Measurements from ENCODE around the gene CMTM5. TPM values are rescaled to one million over a fixed set of nuclear protein-coding genes. Genes with fewer than 3 reads are reported as not detected.

CMTM5 gene
- total RNA-seq, 1 experiment from 2014 or later, result 0.24 TPM

GRCh38 chr14:23356662-23357061 lies 20.2 kb upstream of the CMTM5 start:
- Mint-ChIP-seq H3K36me3 (peaks cover 14% of the 10 kb centered on the region), H3K27me3 (ENCODE audit: low read depth) (peaks cover 21% of the 10 kb centered on the region), H3K4me3 (no peak overlapping the region), H3K4me1 (peaks cover 8% of the 10 kb centered on the region), H3K9me3 (no peaks in the 10 kb centered on the region), H3K27ac (no peak overlapping the region)
- no peak for TF ChIP-seq ATF3 (CRISPR knock-in tag; conservative IDR thresholded peaks at IDR 0.05)
- ChIA-PET CTCF (interaction anchor here (1.4 to 1.6 kb wide), 2 partner anchors 24 to 100 kb away, joined by 3 to 5 read pairs; no protein-coding TSS in a partner anchor), POLR2A (no interaction called here)
- ATAC-seq, result no peak
- no peak for DNase-seq (ENCODE audit: low spot score)

GRCh38 chr14:23357261-23357660 lies 19.6 kb upstream of the CMTM5 start:
- peaks cover 21% of the 10 kb centered on the region for H3K27me3 Mint-ChIP-seq (ENCODE audit: low read depth)
- ChIA-PET POLR2A (no interaction called here), CTCF (interaction anchor here (1.0 to 1.4 kb wide), 2 partner anchors 23 to 99 kb away, joined by 3 to 4 read pairs; no protein-coding TSS in a partner anchor)
- H3K4me3 Mint-ChIP-seq, result no peak overlapping the region
- H3K27ac Mint-ChIP-seq, result no peak overlapping the region
- peaks cover 14% of the 10 kb centered on the region for H3K36me3 Mint-ChIP-seq
- DNase-seq (ENCODE audit: low spot score) (no peak), ATAC-seq (no peak)
- H3K9me3 Mint-ChIP-seq, result no peaks in the 10 kb centered on the region
- H3K4me1 Mint-ChIP-seq, result peaks cover 8% of the 10 kb centered on the region
- TF ChIP-seq ESRRA (CRISPR knock-in tag; IDR thresholded peaks at IDR 0.05; ENCODE audit: borderline replicate concordance) (no peak), RORB (CRISPR knock-in tag; IDR thresholded peaks at IDR 0.05) (no peak)

- DNase-seq (ENCODE audit: low spot score) (no peak), ATAC-seq (no peak)
- no peak overlapping the region for H3K4me3 Mint-ChIP-seq
- no peak overlapping the region for H3K27ac Mint-ChIP-seq
- H3K36me3 Mint-ChIP-seq, result peaks cover 15% of the 10 kb centered on the region
- POLR2A ChIA-PET, result no interaction called here
- CTCF ChIA-PET, result interaction anchor here (1.0 to 6.5 kb wide), 3 partner anchors 22 to 99 kb away, joined by 3 to 95 read pairs (median 4); no protein-coding TSS in a partner anchor
- TF ChIP-seq PRRX2 (CRISPR knock-in tag; IDR thresholded peaks at IDR 0.05) (no peak), JUN (CRISPR knock-in tag; IDR thresholded peaks at IDR 0.05) (no peak), ATF2 (CRISPR knock-in tag; IDR thresholded peaks at IDR 0.05; ENCODE audit: borderline replicate concordance, low read depth) (no peak), EMX1 (CRISPR knock-in tag; IDR thresholded peaks at IDR 0.05) (no peak), NFATC4 (CRISPR knock-in tag; IDR thresholded peaks at IDR 0.05) (no peak), MXD4 (CRISPR knock-in tag; IDR thresholded peaks at IDR 0.05; ENCODE audit: borderline replicate concordance) (no peak), ZNF425 (CRISPR knock-in tag; conservative IDR thresholded peaks at IDR 0.05) (no peak), FOXP4 (CRISPR knock-in tag; IDR thresholded peaks at IDR 0.05) (no peak), USF2 (CRISPR knock-in tag; IDR thresholded peaks at IDR 0.05) (no peak), FOXK1 (CRISPR knock-in tag; IDR thresholded peaks at IDR 0.05) (no peak), GTF2I (CRISPR knock-in tag; conservative IDR thresholded peaks at IDR 0.05) (no peak), NFE2L1 (CRISPR knock-in tag; IDR thresholded peaks at IDR 0.05) (no peak), ARID4B (CRISPR knock-in tag; IDR thresholded peaks at IDR 0.05; ENCODE audit: borderline replicate concordance) (no peak), SMAD4 (CRISPR knock-in tag; IDR thresholded peaks at IDR 0.05) (no peak), TCF7 (CRISPR knock-in tag; IDR thresholded peaks at IDR 0.05; ENCODE audit: low read depth) (no peak)
- peaks cover 20% of the 10 kb centered on the region for H3K27me3 Mint-ChIP-seq (ENCODE audit: low read depth)
- H3K4me1 Mint-ChIP-seq, result peaks cover 10% of the 10 kb centered on the region
- no peaks in the 10 kb centered on the region for H3K9me3 Mint-ChIP-seq
These were observed 18.8 kb upstream of the CMTM5 start for GRCh38 chr14:23358042-23358441.

Measured in WTC11 (cell line).